Keratinocyte (primary cell): ENCODE data around the gene KCNMA1.

Source experiments
- EZH2 ChIP-seq: IDR thresholded peaks from one replicate; pipeline ENCODE4 v1.6.1; 2012; ENCODE audit warnings: inconsistent platforms, mild to moderate bottlenecking, low read length, moderate library complexity
- TF ChIP-seq, protein P1 (sequence below), 3 experiments: IDR thresholded peaks in 1 of 3; conservative IDR thresholded peaks in 1 of 3; optimal IDR thresholded peaks in 1 of 3; 2 replicates in 2 of 3; 3 replicates in 1 of 3; pipeline versions ENCODE3 to v1.5.1; 2011; ENCODE audit warnings: low read length in 3 of 3, mild to moderate bottlenecking in 3 of 3, moderate library complexity in 2 of 3, control low read depth in 1 of 3, inconsistent platforms in 1 of 3; ENCODE audit not compliant: insufficient read depth in 2 of 3; ENCODE audit errors: extremely low read depth in 1 of 3

DNA sequence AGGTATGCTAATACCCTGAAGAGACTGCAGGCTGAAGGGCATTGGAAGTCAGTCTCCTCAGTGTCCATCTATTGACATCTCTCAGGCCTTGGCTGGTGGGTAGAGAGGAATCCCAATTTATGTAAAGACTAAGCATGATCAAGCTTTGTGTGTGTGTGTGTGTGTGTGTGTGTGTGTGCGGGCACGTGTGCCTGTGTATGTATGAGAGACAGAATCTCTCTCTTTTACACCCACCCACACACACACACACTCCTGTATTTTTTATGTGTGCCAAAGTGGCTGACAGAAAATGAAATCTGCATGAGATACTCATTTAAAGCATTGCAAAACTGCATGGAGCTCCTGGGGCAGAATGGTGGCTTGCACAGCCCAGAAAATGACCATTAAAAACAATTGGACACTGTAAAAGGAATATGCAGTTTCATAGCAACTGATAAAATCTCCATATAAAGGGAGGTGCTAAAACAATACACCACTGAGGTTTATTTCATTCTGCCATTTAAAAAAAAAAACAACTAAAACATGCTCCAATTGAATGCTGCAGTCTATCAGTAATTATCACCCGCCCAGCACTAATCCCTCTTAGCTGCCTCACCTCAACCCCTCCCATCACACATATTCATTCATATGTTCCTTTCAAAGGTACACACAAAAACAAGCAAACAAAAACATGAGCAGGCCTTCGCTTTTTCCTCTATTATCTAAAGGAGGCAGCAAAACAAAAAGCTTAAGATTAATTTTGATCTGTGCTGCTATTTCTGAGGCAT lies 385.0 kb downstream of the KCNMA1 start:
- TF ChIP-seq EZH2, result no peak
- TF ChIP-seq, protein P1, sequence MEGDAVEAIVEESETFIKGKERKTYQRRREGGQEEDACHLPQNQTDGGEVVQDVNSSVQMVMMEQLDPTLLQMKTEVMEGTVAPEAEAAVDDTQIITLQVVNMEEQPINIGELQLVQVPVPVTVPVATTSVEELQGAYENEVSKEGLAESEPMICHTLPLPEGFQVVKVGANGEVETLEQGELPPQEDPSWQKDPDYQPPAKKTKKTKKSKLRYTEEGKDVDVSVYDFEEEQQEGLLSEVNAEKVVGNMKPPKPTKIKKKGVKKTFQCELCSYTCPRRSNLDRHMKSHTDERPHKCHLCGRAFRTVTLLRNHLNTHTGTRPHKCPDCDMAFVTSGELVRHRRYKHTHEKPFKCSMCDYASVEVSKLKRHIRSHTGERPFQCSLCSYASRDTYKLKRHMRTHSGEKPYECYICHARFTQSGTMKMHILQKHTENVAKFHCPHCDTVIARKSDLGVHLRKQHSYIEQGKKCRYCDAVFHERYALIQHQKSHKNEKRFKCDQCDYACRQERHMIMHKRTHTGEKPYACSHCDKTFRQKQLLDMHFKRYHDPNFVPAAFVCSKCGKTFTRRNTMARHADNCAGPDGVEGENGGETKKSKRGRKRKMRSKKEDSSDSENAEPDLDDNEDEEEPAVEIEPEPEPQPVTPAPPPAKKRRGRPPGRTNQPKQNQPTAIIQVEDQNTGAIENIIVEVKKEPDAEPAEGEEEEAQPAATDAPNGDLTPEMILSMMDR (optimal IDR thresholded peaks at IDR 0.05 in 1 of 3, IDR thresholded peaks at IDR 0.05 in 1 of 3, conservative IDR thresholded peaks at IDR 0.05 in 1 of 3; ENCODE audit: extremely low read depth in 1 of 3, insufficient read depth in 2 of 3, low read length in 3 of 3), result no peak
